Ishikawa (cell line): ENCODE results near the gene LSMEM2.

Source experiments
- CEBPB ChIP-seq: IDR thresholded peaks from 2 replicates; pipeline ENCODE4 v1.6.1; 2012
- CREB1 ChIP-seq: IDR thresholded peaks from 2 replicates; pipeline ENCODE4 v1.6.1; 2012; ENCODE audit warnings: low read depth
- EGR1 ChIP-seq: IDR thresholded peaks from 2 replicates; pipeline ENCODE4 v1.6.1; 2012
- EP300 ChIP-seq: IDR thresholded peaks from 2 replicates; pipeline ENCODE4 v1.6.1; 2012; ENCODE audit warnings: borderline replicate concordance
- FOXM1 ChIP-seq: IDR thresholded peaks from 2 replicates; pipeline ENCODE4 v1.6.1; 2012; ENCODE audit warnings: low read depth, borderline replicate concordance
- MAX ChIP-seq: IDR thresholded peaks from 2 replicates; pipeline ENCODE4 v1.6.1; 2012
- NFIC ChIP-seq: IDR thresholded peaks from 2 replicates; pipeline ENCODE4 v1.6.1; 2012
- RAD21 ChIP-seq: IDR thresholded peaks from 2 replicates; pipeline ENCODE4 v1.6.1; 2012; ENCODE audit warnings: low read depth
- REST ChIP-seq: IDR thresholded peaks from 2 replicates; pipeline ENCODE4 v1.6.1; 2012; ENCODE audit warnings: low read depth, mild to moderate bottlenecking
- TAF1 ChIP-seq: IDR thresholded peaks from 2 replicates; pipeline ENCODE4 v1.6.1; 2012; ENCODE audit warnings: low read depth, mild to moderate bottlenecking
- TCF12 ChIP-seq: IDR thresholded peaks from 2 replicates; pipeline ENCODE4 v1.6.1; 2012; ENCODE audit warnings: low read depth
- TEAD4 ChIP-seq: IDR thresholded peaks from 2 replicates; pipeline ENCODE4 v1.6.1; 2012
- USF1 ChIP-seq: IDR thresholded peaks from 2 replicates; pipeline ENCODE4 v1.6.1; 2012
- YY1 ChIP-seq: IDR thresholded peaks from 2 replicates; pipeline ENCODE4 v1.6.1; 2012; ENCODE audit warnings: low read depth
- ZBTB7A ChIP-seq: IDR thresholded peaks from 2 replicates; pipeline ENCODE4 v1.6.1; 2012; ENCODE audit warnings: low read depth

The LSMEM2 gene

GRCh38 chr3:50237754-50238548 is 40.9 kb upstream of the LSMEM2 start:
- TF ChIP-seq ZBTB7A (no peak), NFIC (no peak), EGR1 (peak; percentile 77), YY1 (peak; percentile 83), TEAD4 (peak; percentile 20; the same call in 1 of the 2 replicates)

- TF ChIP-seq NFIC (peak; percentile 54; the same call in 1 of the 2 replicates), YY1 (0 out of 2 replicates have a peak, but pooled peaks have one; percentile 8), USF1 (no peak)
Observed at GRCh38 chr3:50238549-50239026, 40.3 kb upstream of the LSMEM2 start.

- TF ChIP-seq RAD21: no peak
- no peak for TF ChIP-seq CREB1
- TF ChIP-seq TEAD4: no peak
- no peak for TF ChIP-seq USF1
- no peak for TF ChIP-seq TAF1
- no peak for TF ChIP-seq MAX
- TF ChIP-seq YY1: no peak
- TF ChIP-seq NFIC: no peak
- no peak for TF ChIP-seq REST
- TF ChIP-seq TCF12: no peak
Observed at GRCh38 chr3:50239649-50240048, 39.2 kb upstream of the LSMEM2 start.

GRCh38 chr3:50241163-50241562 is 37.7 kb upstream of the LSMEM2 start:
- TF ChIP-seq FOXM1 (no peak), CEBPB (no peak), RAD21 (no peak), TAF1 (no peak), EP300 (no peak), NFIC (no peak), ZBTB7A (no peak), REST (no peak), TEAD4 (no peak), CREB1 (no peak), EGR1 (no peak), MAX (no peak)

GRCh38 chr3:50241713-50242380 is 37.0 kb upstream of the LSMEM2 start:
- TF ChIP-seq CEBPB: no peak
- no peak for TF ChIP-seq TCF12
- TF ChIP-seq MAX: no peak
- TF ChIP-seq TAF1: no peak
- TF ChIP-seq CREB1: no peak
- TF ChIP-seq USF1: no peak
- no peak for TF ChIP-seq EP300
- TF ChIP-seq NFIC: no peak
- TF ChIP-seq YY1: no peak
- TF ChIP-seq REST: no peak
- no peak for TF ChIP-seq TEAD4
- TF ChIP-seq EGR1: no peak
- TF ChIP-seq ZBTB7A: no peak
- no peak for TF ChIP-seq FOXM1
- TF ChIP-seq RAD21: no peak
